K562 (cell line): Measurements from ENCODE around the gene SLC16A5. TPM values are rescaled to one million over a fixed set of nuclear protein-coding genes. Genes with fewer than 3 reads are reported as not detected.

Experiments
- EHMT2 ChIP-seq: fragments of 450-650 bp; IDR thresholded peaks from 2 replicates; pipeline ENCODE4 v1.6.1; 2018; ENCODE audit warnings: antibody characterized with exemption
- ELF1 ChIP-seq: fragments of 200-800 bp; sonication (Bioruptor generic); IDR thresholded peaks from 2 replicates; pipeline ENCODE4 v1.6.1; 2016; ENCODE audit warnings: missing genetic modification characterization, missing compliant biosample characterization
- ETV1 ChIP-seq: fragments of 450-650 bp; conservative IDR thresholded peaks from 2 replicates; pipeline ENCODE4 v1.6.1; 2016; ENCODE audit warnings: missing genetic modification characterization, control low read depth, low read depth, missing compliant biosample characterization
- HNRNPH1 ChIP-seq: fragments of 200-400 bp; formaldehyde crosslinking; optimal IDR thresholded peaks from 2 replicates; pipeline ENCODE3; 2017; ENCODE audit warnings: low read depth, mild to moderate bottlenecking, low read length, moderate library complexity
- HNRNPLL ChIP-seq: fragments of 200-400 bp; formaldehyde crosslinking; IDR thresholded peaks from 2 replicates; pipeline ENCODE4 v1.6.1; 2017; ENCODE audit warnings: low read length, low read depth, mild to moderate bottlenecking; ENCODE audit not compliant: poor library complexity, severe bottlenecking
- KDM1A ChIP-seq, 2 experiments: fragments of 450-650 bp; IDR thresholded peaks; 2 replicates each; pipeline ENCODE4 v1.6.1; 2016; ENCODE audit warnings: mild to moderate bottlenecking in 2 of 2
- KLF16 ChIP-seq: IDR thresholded peaks from 2 replicates; pipeline ENCODE4 v1.6.1; 2016; ENCODE audit warnings: antibody characterized with exemption
- MXI1 ChIP-seq: IDR thresholded peaks from 2 replicates; pipeline ENCODE4 v1.6.1; 2011; ENCODE audit warnings: low read depth, mild to moderate bottlenecking, improper control_type of control experiment, low read length
- PHF20 ChIP-seq: fragments of 450-650 bp; IDR thresholded peaks from 2 replicates; pipeline ENCODE4 v1.6.1; 2018; ENCODE audit not compliant: partially characterized antibody
- RB1 ChIP-seq: fragments of 450-650 bp; IDR thresholded peaks from 2 replicates; pipeline ENCODE4 v1.6.1; 2017; ENCODE audit warnings: low read depth, mild to moderate bottlenecking
- RFX5 ChIP-seq: IDR thresholded peaks from 2 replicates; pipeline ENCODE4 v1.6.1; 2011; ENCODE audit warnings: low read depth, mild to moderate bottlenecking, improper control_type of control experiment, low read length
- SMAD1 ChIP-seq: fragments of 150-350 bp; IDR thresholded peaks from 2 replicates; pipeline ENCODE4 v1.6.1; 2014; ENCODE audit warnings: low read length, low read depth; ENCODE audit not compliant: partially characterized antibody
- SP2 ChIP-seq: IDR thresholded peaks from 2 replicates; pipeline ENCODE4 v1.6.1; 2011; ENCODE audit warnings: mild to moderate bottlenecking, low read depth, low read length, moderate library complexity; ENCODE audit not compliant: poor library complexity, severe bottlenecking; ENCODE audit errors: extremely low read depth
- THRAP3 ChIP-seq: fragments of 450-650 bp; IDR thresholded peaks from 2 replicates; pipeline ENCODE4 v1.6.1; 2016; ENCODE audit warnings: mild to moderate bottlenecking, inconsistent platforms, borderline replicate concordance
- TRIM28 ChIP-seq: fragments of 450-650 bp; IDR thresholded peaks from 2 replicates; pipeline ENCODE4 v1.6.1; 2017
- ZBTB1 ChIP-seq: sonication (generic); formaldehyde crosslinking; IDR thresholded peaks from 2 replicates; pipeline ENCODE4 v1.8.1; 2023; ENCODE audit warnings: missing genetic modification reagents, low read depth, mild to moderate bottlenecking, borderline replicate concordance
- ZC3H11A ChIP-seq: IDR thresholded peaks from 2 replicates; pipeline ENCODE4 v1.6.1; 2012; ENCODE audit warnings: low read depth, low read length, improper control_type of control experiment
- ZNF146 ChIP-seq: IDR thresholded peaks from one replicate; pipeline ENCODE4 v1.6.1; 2018; ENCODE audit warnings: missing compliant biosample characterization; ENCODE audit not compliant: unreplicated experiment
- ZNF354B ChIP-seq: fragments of 250-450 bp; sonication (Bioruptor Pico); IDR thresholded peaks from 2 replicates; pipeline ENCODE4 v1.4.0; 2020
- ZNF639 ChIP-seq, 2 experiments: fragments of 200-800 bp in 1 of 2; sonication (Bioruptor generic) in 1 of 2; sonication (generic) in 1 of 2; formaldehyde crosslinking in 1 of 2; IDR thresholded peaks in 1 of 2; conservative IDR thresholded peaks in 1 of 2; 2 replicates each; pipeline versions ENCODE4 v1.5.0 to v1.6.1; 2016 to 2020; ENCODE audit warnings: missing compliant biosample characterization in 1 of 2, missing genetic modification characterization in 1 of 2, missing genetic modification reagents in 1 of 2
- polyA plus RNA-seq, 8 experiments: library from polyadenylated mRNA; depleted of rRNA in 4 of 8; stranded (reverse) in 5 of 8; unstranded in 3 of 8; fragments of >200 nt; fragmentation: Nextera tagmentation in 2 of 8; fragmentation: Illumina TruSeq in 1 of 8; extraction: Ambion mirVana in 2 of 8; extraction: Trizol in 1 of 8; gene quantifications; 2 replicates each; pipeline versions ENCODE4 v1.2.1 to v1.2.3, GENCODE V29; 2011 to 2014; ENCODE audit warnings: inconsistent platforms in 1 of 8, missing spikeins in 1 of 8
- total RNA-seq, 7 experiments: library from RNA; depleted of rRNA in 6 of 7; stranded (reverse); fragments of >200 nt in 6 of 7; fragmentation: Illumina TruSeq in 2 of 7; extraction: Trizol in 2 of 7; gene quantifications; 2 replicates each; pipeline versions ENCODE4 v1.2.1 to v1.2.3, GENCODE V29; 2011 to 2021; ENCODE audit warnings: low replicate concordance in 1 of 7
- TF ChIP-seq, protein P1 (sequence below): IDR thresholded peaks from 2 replicates; pipeline ENCODE4 v1.6.1; 2011; ENCODE audit not compliant: insufficient read length; ENCODE audit errors: extremely low read depth
- TF ChIP-seq, protein P2 (sequence below): fragments of 450-650 bp; formaldehyde crosslinking; IDR thresholded peaks from 2 replicates; pipeline ENCODE4 v1.4.0; 2020; ENCODE audit warnings: mild to moderate bottlenecking, moderate library complexity
- TF ChIP-seq, protein P3 (sequence below), 2 experiments: fragments of 450-650 bp in 1 of 2; sonication (generic) in 1 of 2; formaldehyde crosslinking in 1 of 2; IDR thresholded peaks in 1 of 2; conservative IDR thresholded peaks in 1 of 2; 2 replicates each; pipeline versions ENCODE4 v1.6.1 to v1.8.1; 2016 to 2023; ENCODE audit warnings: mild to moderate bottlenecking in 2 of 2, moderate library complexity in 2 of 2, inconsistent platforms in 1 of 2, missing genetic modification reagents in 1 of 2
- TF ChIP-seq, protein P4 (sequence below): fragments of 250-450 bp; sonication (Bioruptor Pico); IDR thresholded peaks from 2 replicates; pipeline ENCODE4 v1.8.0; 2022; ENCODE audit warnings: moderate library complexity, mild to moderate bottlenecking, inconsistent platforms

The SLC16A5 gene
- total and polyA plus RNA-seq, 9 of the 15 experiments (the other 6 are each of a cell fraction or from before 2014, with no cell fraction given), result 0.06 to 2.6 (median 0.91) TPM

DNA sequence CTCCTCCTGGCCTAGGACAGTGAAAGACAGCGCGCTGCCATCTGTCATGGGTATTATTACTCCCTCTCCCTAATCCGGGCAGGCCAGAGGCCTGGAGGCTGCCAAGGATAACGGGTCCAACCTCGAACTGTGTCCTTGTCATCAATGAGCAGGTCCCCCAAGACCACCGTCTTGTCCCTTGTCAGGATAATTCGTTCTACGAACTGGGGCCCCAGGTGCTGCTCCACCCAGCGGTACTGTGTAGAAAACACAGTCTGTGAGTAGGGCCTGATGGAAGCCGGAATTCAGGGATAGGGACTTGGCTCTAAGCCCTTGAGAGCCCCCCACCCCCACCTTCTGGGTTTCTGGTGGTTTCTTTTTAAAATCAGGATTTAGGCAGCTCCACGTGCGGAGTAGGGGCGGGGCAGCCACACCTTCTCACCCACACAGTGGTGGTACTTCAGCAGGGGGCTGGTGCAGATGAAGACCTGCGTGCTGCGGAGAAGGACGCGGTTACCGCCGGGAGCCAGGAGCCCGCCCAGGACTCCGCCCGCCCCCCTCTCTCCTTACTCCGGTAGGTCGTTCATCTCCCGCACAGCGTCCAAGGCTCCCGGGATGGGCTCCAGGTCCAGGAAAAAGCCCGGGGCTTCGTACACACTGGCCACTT lies 43.0 kb downstream of the SLC16A5 start (continued):
- TF ChIP-seq ZNF639 (CRISPR knock-in tag; conservative IDR thresholded peaks at IDR 0.05 in 1 of 2, IDR thresholded peaks at IDR 0.05 in 1 of 2) (no peak), SP2 (no peak), SMAD1 (no peak), RFX5 (no peak), ETV1 (tag) (0 out of 2 replicates have a peak, but pooled peaks have one; percentile 17), KLF16 (peak; percentile 40; the same call in 1 of the 2 replicates), HNRNPH1 (no peak), ZBTB1 (no peak), THRAP3 (no peak), HNRNPLL (no peak), ZNF146 (CRISPR knock-in tag) (peak; percentile 18), RB1 (no peak; the same call in 1 of the 2 replicates), ZNF354B (CRISPR knock-in tag) (no peak), TRIM28 (no peak), EHMT2 (no peak), ZC3H11A (no peak), MXI1 (peak; percentile 87), ELF1 (tag) (no peak), KDM1A (IDR thresholded peaks at IDR 0.05) (0 out of 4 replicates have a peak, but pooled peaks of 1 of the 2 experiments have one; percentile 10), PHF20 (no peak)
- TF ChIP-seq, protein P1, sequence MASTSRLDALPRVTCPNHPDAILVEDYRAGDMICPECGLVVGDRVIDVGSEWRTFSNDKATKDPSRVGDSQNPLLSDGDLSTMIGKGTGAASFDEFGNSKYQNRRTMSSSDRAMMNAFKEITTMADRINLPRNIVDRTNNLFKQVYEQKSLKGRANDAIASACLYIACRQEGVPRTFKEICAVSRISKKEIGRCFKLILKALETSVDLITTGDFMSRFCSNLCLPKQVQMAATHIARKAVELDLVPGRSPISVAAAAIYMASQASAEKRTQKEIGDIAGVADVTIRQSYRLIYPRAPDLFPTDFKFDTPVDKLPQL, result no peak
- TF ChIP-seq, protein P2, sequence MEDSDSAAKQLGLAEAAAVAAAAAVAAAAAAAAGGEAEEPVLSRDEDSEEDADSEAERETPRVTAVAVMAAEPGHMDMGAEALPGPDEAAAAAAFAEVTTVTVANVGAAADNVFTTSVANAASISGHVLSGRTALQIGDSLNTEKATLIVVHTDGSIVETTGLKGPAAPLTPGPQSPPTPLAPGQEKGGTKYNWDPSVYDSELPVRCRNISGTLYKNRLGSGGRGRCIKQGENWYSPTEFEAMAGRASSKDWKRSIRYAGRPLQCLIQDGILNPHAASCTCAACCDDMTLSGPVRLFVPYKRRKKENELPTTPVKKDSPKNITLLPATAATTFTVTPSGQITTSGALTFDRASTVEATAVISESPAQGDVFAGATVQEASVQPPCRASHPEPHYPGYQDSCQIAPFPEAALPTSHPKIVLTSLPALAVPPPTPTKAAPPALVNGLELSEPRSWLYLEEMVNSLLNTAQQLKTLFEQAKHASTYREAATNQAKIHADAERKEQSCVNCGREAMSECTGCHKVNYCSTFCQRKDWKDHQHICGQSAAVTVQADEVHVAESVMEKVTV (CRISPR knock-in tag), result no peak
- TF ChIP-seq, protein P3, sequence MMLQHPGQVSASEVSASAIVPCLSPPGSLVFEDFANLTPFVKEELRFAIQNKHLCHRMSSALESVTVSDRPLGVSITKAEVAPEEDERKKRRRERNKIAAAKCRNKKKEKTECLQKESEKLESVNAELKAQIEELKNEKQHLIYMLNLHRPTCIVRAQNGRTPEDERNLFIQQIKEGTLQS (IDR thresholded peaks at IDR 0.05), result no peak
- TF ChIP-seq, protein P3 (CRISPR knock-in tag; conservative IDR thresholded peaks at IDR 0.05), result no peak
- TF ChIP-seq, protein P4, sequence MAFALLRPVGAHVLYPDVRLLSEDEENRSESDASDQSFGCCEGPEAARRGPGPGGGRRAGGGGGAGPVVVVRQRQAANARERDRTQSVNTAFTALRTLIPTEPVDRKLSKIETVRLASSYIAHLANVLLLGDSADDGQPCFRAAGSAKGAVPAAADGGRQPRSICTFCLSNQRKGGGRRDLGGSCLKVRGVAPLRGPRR, result no peak
